Gastrocnemius medialis (tissue), 4 donors: ENCODE data around the gene ABHD15. TPM values are rescaled to one million over a fixed set of nuclear protein-coding genes. Genes with fewer than 3 reads are reported as not detected.

Experiments used
- ATAC-seq, 2 donors: fragments of 150-250 bp; one replicate each; pipeline ENCODE4 v1.9.1; 2016
- DNase-seq, 2 donors: peaks; one replicate each; pipeline ENCODE4 v3.0.0-alpha.2; 2019
- H3K27ac ChIP-seq, 4 donors: fragments of 200-600 bp; sonication (generic); 1 replicate in 1 of 4; 2 replicates in 3 of 4; pipeline ENCODE4 v1.5.1; 2016 to 2018; ENCODE audit warnings: mild to moderate bottlenecking in 2 of 4, moderate library complexity in 1 of 4
- H3K27me3 ChIP-seq, 3 donors: fragments of 200-600 bp; sonication (generic) in 2 of 3; 1 replicate in 1 of 3; 2 replicates in 2 of 3; pipeline versions ENCODE4 v1.5.1 to v1.6.0; 2016 to 2019; ENCODE audit warnings: mild to moderate bottlenecking in 1 of 3, moderate library complexity in 1 of 3
- H3K36me3 ChIP-seq, 2 donors: fragments of 200-600 bp; sonication (generic) in 1 of 2; one replicate each; pipeline ENCODE4 v1.5.1; 2017 to 2018
- H3K4me1 ChIP-seq, 2 donors: fragments of 200-600 bp; sonication (generic) in 1 of 2; one replicate each; pipeline ENCODE4 v1.5.1; 2016 to 2017; ENCODE audit warnings: mild to moderate bottlenecking in 2 of 2
- H3K4me3 ChIP-seq, 4 donors: fragments of 200-600 bp; sonication (generic) in 3 of 4; 1 replicate in 1 of 4; 2 replicates in 3 of 4; pipeline ENCODE4 v1.5.1; 2016 to 2019; ENCODE audit warnings: mild to moderate bottlenecking in 2 of 4
- H3K9me3 ChIP-seq, 3 donors: fragments of 200-600 bp; sonication (generic) in 2 of 3; 1 replicate in 1 of 3; 2 replicates in 2 of 3; pipeline ENCODE4 v1.5.1; 2016 to 2019
- CTCF ChIP-seq, 5 experiments: fragments of 450-650 bp in 3 of 5; fragments of 200-600 bp in 2 of 5; sonication (generic) in 2 of 5; IDR thresholded peaks in 4 of 5; conservative IDR thresholded peaks in 1 of 5; 1 replicate in 4 of 5; 2 replicates in 1 of 5; pipeline ENCODE4 v1.5.1; 2016 to 2019; ENCODE audit warnings: antibody characterized with exemption in 5 of 5, mild to moderate bottlenecking in 3 of 5, moderate library complexity in 3 of 5
- POLR2A ChIP-seq, 2 donors: fragments of 450-650 bp; IDR thresholded peaks; one replicate each; pipeline ENCODE4 v1.6.1; 2017; ENCODE audit warnings: antibody characterized with exemption in 2 of 2, mild to moderate bottlenecking in 2 of 2, moderate library complexity in 2 of 2
- in situ Hi-C, 4 donors: fragments of 200-750 bp; cut with MboI; loops; one replicate each; pipeline versions ENCODE4 v1.15.0 to v1.8.0; 2017; ENCODE audit warnings: low sequenced_read_pairs in 4 of 4
- intact Hi-C: fragments of 100-400 bp; cut with DNase I; formaldehyde crosslinking; loops from one replicate; pipeline ENCODE4 v1.15.1; 2023; ENCODE audit warnings: low total_unique reads
- total RNA-seq, 4 donors: library from RNA; depleted of rRNA; stranded (reverse); fragments of >200 nt; gene quantifications; one replicate each; pipeline versions ENCODE4 v1.1.0 to v1.2.3, GENCODE V29; 2016

ABHD15 gene
- total RNA-seq = 1 to 10 TPM; 2.6 to 5.7 (median 5.0) TPM

GRCh38 chr17:29566473-29567303 is at the start of gene ABHD15:
ABHD15 (minus strand) TSS chr17:29567037; CDS start chr17:29566966, 71 bp downstream.
- Histone ChIP-seq H3K36me3 (no peaks in the 10 kb centered on the region), H3K9me3 (no peaks in the 10 kb centered on the region), H3K4me1 (peaks cover 12 to 21% of the 10 kb centered on the region in 2 donors), H3K27me3 (peaks cover 0 to 5% (median 0%) of the 10 kb centered on the region in 3 donors), H3K27ac (peak within 1 kb of the TSS; percentile 85 to 93 (median 86)), H3K4me3 (peak within 1 kb of the TSS; percentile 66 to 82 (median 79))
- TF ChIP-seq CTCF (IDR thresholded peaks at IDR 0.05 in 4 of 5, conservative IDR thresholded peaks at IDR 0.05 in 1 of 5) (no peak), POLR2A (IDR thresholded peaks at IDR 0.05) (peak; percentile 48 to 68)
- in situ Hi-C loops = loop anchor here in 1 of 4 donors (25.0 kb wide), 1 partner anchor 371 kb away; the partner anchor contains the start of genes EFCAB5 and SSH2
- intact Hi-C loops = loop anchor here (5.0 to 10.0 kb wide), 2 partner anchors 366 to 422 kb away; partner anchors contain the start of gene SSH2
- ATAC-seq (peak; percentile 22 to 36), DNase-seq (peak in 1 of 2 donors; percentile 48)

GRCh38 chr17:29615492-29616299 is 48.9 kb upstream of the ABHD15 start:
- in situ Hi-C loops = loop anchor here in 3 of 4 donors (25.0 kb wide), 2 partner anchors 297 to 322 kb away; partner anchors contain the start of genes EFCAB5 (in 2 of the 3) and SSH2 (in 2 of the 3)
- intact Hi-C loops = no loop called here
- H3K27ac ChIP-seq = peak overlapping the region; percentile 98 to 100 (median 99)
- DNase-seq (peak; percentile 77 to 86), ATAC-seq (peak; percentile 8 to 35)
- H3K4me3 ChIP-seq = peak overlapping the region; percentile 22 to 53 (median 45)
- TF ChIP-seq POLR2A (IDR thresholded peaks at IDR 0.05) = peak; percentile 42 to 67
- no peak for TF ChIP-seq CTCF (IDR thresholded peaks at IDR 0.05 in 4 of 5, conservative IDR thresholded peaks at IDR 0.05 in 1 of 5)
- H3K9me3 ChIP-seq = no peaks in the 10 kb centered on the region
- H3K36me3 ChIP-seq = peaks cover 0 to 13% of the 10 kb centered on the region in 2 donors
- H3K4me1 ChIP-seq = peaks cover 68 to 76% of the 10 kb centered on the region in 2 donors
- H3K27me3 ChIP-seq = no peaks in the 10 kb centered on the region

GRCh38 chr17:29615048-29615385 is 48.2 kb upstream of the ABHD15 start:
- H3K4me3 ChIP-seq = peak overlapping the region in 3 of 4 donors; percentile 45 to 53 (median 45)
- H3K9me3 ChIP-seq = no peaks in the 10 kb centered on the region
- peaks cover 62 to 72% of the 10 kb centered on the region in 2 donors for H3K4me1 ChIP-seq
- in situ Hi-C loops (loop anchor here in 3 of 4 donors (25.0 kb wide), 2 partner anchors 297 to 322 kb away; partner anchors contain the start of genes EFCAB5 (in 2 of the 3) and SSH2 (in 2 of the 3)), intact Hi-C loops (no loop called here)
- H3K27ac ChIP-seq = peak overlapping the region; percentile 98 to 100 (median 99)
- DNase-seq = peak in 1 of 2 donors; percentile 44
- H3K27me3 ChIP-seq = no peaks in the 10 kb centered on the region
- TF ChIP-seq CTCF (IDR thresholded peaks at IDR 0.05 in 4 of 5, conservative IDR thresholded peaks at IDR 0.05 in 1 of 5) (no peak), POLR2A (IDR thresholded peaks at IDR 0.05) (no peak)
- peaks cover 0 to 11% of the 10 kb centered on the region in 2 donors for H3K36me3 ChIP-seq
- ATAC-seq = no peak

GRCh38 chr17:29614349-29615047 is 47.7 kb upstream of the ABHD15 start:
- DNase-seq = no peak
- intact Hi-C loops (no loop called here), in situ Hi-C loops (loop anchor here in 3 of 4 donors (25.0 kb wide), 2 partner anchors 298 to 323 kb away; partner anchors contain the start of genes EFCAB5 (in 2 of the 3) and SSH2 (in 2 of the 3))
- no peak for TF ChIP-seq CTCF (IDR thresholded peaks at IDR 0.05 in 4 of 5, conservative IDR thresholded peaks at IDR 0.05 in 1 of 5)
- TF ChIP-seq POLR2A (IDR thresholded peaks at IDR 0.05) = no peak
- H3K4me3 ChIP-seq = no peak overlapping the region
- H3K4me1 ChIP-seq = peaks cover 56 to 67% of the 10 kb centered on the region in 2 donors
- H3K9me3 ChIP-seq = no peaks in the 10 kb centered on the region
- peaks cover 0 to 11% of the 10 kb centered on the region in 2 donors for H3K36me3 ChIP-seq
- peak overlapping the region; percentile 98 to 100 (median 99) for H3K27ac ChIP-seq
- no peaks in the 10 kb centered on the region for H3K27me3 ChIP-seq
- no peak for ATAC-seq
